ENCODE results near the gene FAM168A. TPM values are rescaled to one million over a fixed set of nuclear protein-coding genes. Genes with fewer than 3 reads are reported as not detected.

The FAM168A gene
- total and polyA plus RNA-seq, 3 donors from 2014 or later: 20.1 to 30.2 (median 29.8) TPM

DNA sequence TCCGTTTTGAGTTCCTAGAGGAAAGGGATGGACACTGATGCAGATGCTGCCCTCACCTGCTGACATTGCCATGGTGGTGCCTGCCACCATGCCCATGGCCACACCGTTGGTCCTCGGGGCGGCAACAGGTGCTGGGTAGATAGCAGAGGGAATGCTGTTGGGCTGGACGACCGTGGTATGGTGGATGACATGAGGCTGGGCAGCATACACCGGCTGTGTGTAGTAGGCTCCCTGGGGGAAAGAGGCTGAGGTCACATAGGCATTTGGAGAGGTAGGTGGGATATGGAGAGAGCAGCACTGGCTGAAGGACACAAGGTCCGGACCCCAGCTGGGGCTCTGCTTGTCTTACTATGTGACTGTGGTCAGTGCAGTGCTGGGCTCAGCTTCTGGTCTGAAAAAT is 188.5 kb downstream of the FAM168A start:
- H3K9me3 ChIP-seq: no peaks in the 10 kb centered on the region
- no peaks in the 10 kb centered on the region for H3K36me3 ChIP-seq (ENCODE audit: low read depth, missing control alignments)
- 96 to 99% methylated on average over 8 of the region's 8 CpGs for WGBS, 2 donors
- intact Hi-C loops (cut with DNase I; ENCODE audit: low total_unique reads): no loop called here
- no peaks in the 10 kb centered on the region for H3K27me3 ChIP-seq
- DNase-seq: no peak
- peaks cover 2% of the 10 kb centered on the region for H3K4me1 ChIP-seq
- H3K27ac ChIP-seq: no peak overlapping the region
- TF ChIP-seq, protein P1, sequence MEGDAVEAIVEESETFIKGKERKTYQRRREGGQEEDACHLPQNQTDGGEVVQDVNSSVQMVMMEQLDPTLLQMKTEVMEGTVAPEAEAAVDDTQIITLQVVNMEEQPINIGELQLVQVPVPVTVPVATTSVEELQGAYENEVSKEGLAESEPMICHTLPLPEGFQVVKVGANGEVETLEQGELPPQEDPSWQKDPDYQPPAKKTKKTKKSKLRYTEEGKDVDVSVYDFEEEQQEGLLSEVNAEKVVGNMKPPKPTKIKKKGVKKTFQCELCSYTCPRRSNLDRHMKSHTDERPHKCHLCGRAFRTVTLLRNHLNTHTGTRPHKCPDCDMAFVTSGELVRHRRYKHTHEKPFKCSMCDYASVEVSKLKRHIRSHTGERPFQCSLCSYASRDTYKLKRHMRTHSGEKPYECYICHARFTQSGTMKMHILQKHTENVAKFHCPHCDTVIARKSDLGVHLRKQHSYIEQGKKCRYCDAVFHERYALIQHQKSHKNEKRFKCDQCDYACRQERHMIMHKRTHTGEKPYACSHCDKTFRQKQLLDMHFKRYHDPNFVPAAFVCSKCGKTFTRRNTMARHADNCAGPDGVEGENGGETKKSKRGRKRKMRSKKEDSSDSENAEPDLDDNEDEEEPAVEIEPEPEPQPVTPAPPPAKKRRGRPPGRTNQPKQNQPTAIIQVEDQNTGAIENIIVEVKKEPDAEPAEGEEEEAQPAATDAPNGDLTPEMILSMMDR (IDR thresholded peaks at IDR 0.05): no peak
- no peak for TF ChIP-seq POLR2A (IDR thresholded peaks at IDR 0.05)
- no peak overlapping the region for H3K4me3 ChIP-seq

DNA sequence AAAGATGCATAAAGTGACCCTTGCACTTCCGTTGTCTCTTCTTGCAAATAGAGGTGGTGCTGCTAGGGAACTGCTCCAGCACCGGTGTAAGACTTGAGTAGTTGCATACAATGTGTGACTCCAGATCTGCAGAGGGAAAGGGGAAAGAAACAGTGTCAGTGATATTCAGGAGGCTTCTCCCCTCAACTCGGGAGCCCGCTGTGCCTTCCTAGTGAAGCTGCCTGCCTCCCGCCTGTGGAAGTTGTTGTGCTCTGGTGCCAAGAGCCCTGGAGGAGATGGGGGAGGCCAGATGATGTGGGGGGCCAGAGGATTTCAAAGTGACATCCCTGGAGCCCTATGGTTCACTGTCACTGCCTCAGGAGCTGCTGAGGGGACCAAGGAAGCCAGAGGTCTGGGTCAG is 191.3 kb downstream of the FAM168A start:
- H3K27ac ChIP-seq: no peak overlapping the region
- intact Hi-C loops (cut with DNase I; ENCODE audit: low total_unique reads): no loop called here
- 78 to 88% methylated on average over 5 of the region's 5 CpGs for WGBS, 2 donors
- no peak overlapping the region for H3K4me3 ChIP-seq
- H3K9me3 ChIP-seq: no peaks in the 10 kb centered on the region
- no peaks in the 10 kb centered on the region for H3K4me1 ChIP-seq
- DNase-seq: no peak
- no peaks in the 10 kb centered on the region for H3K27me3 ChIP-seq
- no peaks in the 10 kb centered on the region for H3K36me3 ChIP-seq (ENCODE audit: low read depth, missing control alignments)
- TF ChIP-seq, protein P1 (IDR thresholded peaks at IDR 0.05): no peak

DNA sequence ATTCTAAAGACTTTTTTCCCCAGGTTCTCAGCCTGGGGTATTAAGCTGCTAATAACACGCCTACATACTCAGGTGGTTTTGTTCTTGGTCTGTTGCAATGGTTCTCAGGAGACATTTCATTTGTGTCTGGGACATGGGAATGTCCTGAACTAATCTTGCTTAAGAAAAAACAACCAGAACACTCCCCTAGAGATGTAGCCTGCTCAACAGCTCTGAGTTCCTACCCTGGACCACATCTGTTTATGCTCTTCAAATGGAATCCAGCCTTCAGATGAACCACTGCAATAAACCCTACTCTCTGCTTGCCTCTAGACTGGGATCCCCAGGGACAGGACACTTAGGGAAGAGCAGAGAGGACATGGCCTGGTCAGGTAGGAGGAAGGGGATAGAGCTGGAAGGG is 191.8 kb downstream of the FAM168A start:
- Histone ChIP-seq H3K9me3 (no peaks in the 10 kb centered on the region), H3K36me3 (ENCODE audit: low read depth, missing control alignments) (no peaks in the 10 kb centered on the region), H3K4me3 (no peak overlapping the region), H3K27ac (no peak overlapping the region), H3K4me1 (no peaks in the 10 kb centered on the region), H3K27me3 (no peaks in the 10 kb centered on the region)
- no peak for DNase-seq
- intact Hi-C loops (cut with DNase I; ENCODE audit: low total_unique reads): no loop called here
- 73 to 88% methylated on average over 1 of the region's 1 CpG for WGBS, 2 donors
- no peak for TF ChIP-seq POLR2A (IDR thresholded peaks at IDR 0.05)
- TF ChIP-seq, protein P1 (IDR thresholded peaks at IDR 0.05): no peak

DNA sequence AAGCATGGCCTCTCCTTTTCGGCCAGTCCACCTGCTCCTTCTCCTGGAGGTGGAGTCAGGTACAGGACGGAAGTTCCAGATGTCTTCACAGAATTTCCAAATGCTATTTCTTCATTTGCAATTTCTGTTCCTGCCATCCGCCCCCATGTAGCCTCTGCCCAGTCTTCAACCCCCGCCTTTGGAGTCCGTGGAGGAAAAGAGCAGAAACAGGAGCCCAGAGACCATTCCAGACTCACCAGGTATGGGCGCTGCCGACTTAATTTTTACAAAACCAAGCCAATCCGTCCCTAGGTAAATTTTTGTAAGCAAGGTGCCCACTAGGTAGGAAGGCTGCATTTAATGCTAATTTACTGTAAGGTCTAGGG is 192.8 kb downstream of the FAM168A start:
- H3K4me3 ChIP-seq: no peak overlapping the region
- H3K4me1 ChIP-seq: no peaks in the 10 kb centered on the region
- H3K27me3 ChIP-seq: no peaks in the 10 kb centered on the region
- DNase-seq: no peak
- H3K9me3 ChIP-seq: no peaks in the 10 kb centered on the region
- H3K36me3 ChIP-seq (ENCODE audit: low read depth, missing control alignments): no peaks in the 10 kb centered on the region
- TF ChIP-seq, protein P1 (IDR thresholded peaks at IDR 0.05): no peak
- TF ChIP-seq POLR2A (IDR thresholded peaks at IDR 0.05): no peak
- intact Hi-C loops (cut with DNase I; ENCODE audit: low total_unique reads): no loop called here
- H3K27ac ChIP-seq: no peak overlapping the region
- 93 to 95% methylated on average over 8 of the region's 8 CpGs for WGBS, 2 donors

DNA sequence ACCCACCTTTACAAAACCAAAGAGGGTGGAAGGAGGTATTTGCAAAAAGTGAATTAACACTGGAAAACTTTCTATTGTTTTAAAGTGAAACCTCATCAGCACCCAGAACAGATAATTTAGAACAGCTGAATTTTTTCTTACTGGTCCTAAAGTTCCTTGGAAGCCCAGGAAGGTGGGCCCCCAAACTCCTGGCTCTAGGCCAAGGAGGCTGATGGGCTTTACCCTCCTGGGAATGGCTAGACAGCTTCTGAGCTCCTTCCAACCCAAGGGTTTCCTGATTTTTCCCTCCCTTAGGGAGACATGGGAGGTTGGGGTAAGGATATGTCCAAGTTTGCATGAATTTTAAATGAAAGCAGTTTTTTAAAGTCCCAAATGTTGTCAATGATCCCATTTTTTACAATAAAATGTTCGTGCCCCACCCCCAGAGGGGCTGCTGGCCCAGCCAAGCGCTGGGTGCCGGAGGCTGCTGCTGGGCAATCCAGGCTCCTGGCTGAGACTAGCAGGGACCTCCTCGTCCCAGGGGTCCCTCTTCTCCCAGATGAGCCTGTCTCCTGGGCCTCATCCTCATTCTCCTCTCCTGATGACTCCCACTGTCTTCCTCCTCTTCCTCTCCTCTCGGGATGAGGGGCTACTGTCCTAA is 193.3 kb downstream of the FAM168A start:
- no peak for DNase-seq
- H3K27me3 ChIP-seq: no peaks in the 10 kb centered on the region
- no peaks in the 10 kb centered on the region for H3K4me1 ChIP-seq
- H3K4me3 ChIP-seq: no peak overlapping the region
- no peak for TF ChIP-seq POLR2A (IDR thresholded peaks at IDR 0.05)
- TF ChIP-seq, protein P1 (IDR thresholded peaks at IDR 0.05): no peak
- no peak overlapping the region for H3K27ac ChIP-seq
- intact Hi-C loops (cut with DNase I; ENCODE audit: low total_unique reads): no loop called here
- no peaks in the 10 kb centered on the region for H3K36me3 ChIP-seq (ENCODE audit: low read depth, missing control alignments)
- H3K9me3 ChIP-seq: no peaks in the 10 kb centered on the region
- 66 to 73% methylated on average over 5 of the region's 5 CpGs for WGBS, 2 donors
